ENCODE data around the gene EGLN2.
"Not testable (repeated sequence)": the region's sequence is repeated elsewhere in the genome, so short reads cannot be mapped to it uniquely, and the experiment has no call there.

EGLN2 gene

GRCh38 chr19:40798683-40799557 lies at the start of gene EGLN2:
TSS of gene EGLN2 (plus strand) at chr19:40799191. CDS start at chr19:40800573, 1,382 bp downstream.
- Histone ChIP-seq H3K4me3 (peak within 1 kb of the TSS; percentile 69 to 97 (median 93)), H3K27ac (peak within 1 kb of the TSS; percentile 78 to 99 (median 97))

DNA sequence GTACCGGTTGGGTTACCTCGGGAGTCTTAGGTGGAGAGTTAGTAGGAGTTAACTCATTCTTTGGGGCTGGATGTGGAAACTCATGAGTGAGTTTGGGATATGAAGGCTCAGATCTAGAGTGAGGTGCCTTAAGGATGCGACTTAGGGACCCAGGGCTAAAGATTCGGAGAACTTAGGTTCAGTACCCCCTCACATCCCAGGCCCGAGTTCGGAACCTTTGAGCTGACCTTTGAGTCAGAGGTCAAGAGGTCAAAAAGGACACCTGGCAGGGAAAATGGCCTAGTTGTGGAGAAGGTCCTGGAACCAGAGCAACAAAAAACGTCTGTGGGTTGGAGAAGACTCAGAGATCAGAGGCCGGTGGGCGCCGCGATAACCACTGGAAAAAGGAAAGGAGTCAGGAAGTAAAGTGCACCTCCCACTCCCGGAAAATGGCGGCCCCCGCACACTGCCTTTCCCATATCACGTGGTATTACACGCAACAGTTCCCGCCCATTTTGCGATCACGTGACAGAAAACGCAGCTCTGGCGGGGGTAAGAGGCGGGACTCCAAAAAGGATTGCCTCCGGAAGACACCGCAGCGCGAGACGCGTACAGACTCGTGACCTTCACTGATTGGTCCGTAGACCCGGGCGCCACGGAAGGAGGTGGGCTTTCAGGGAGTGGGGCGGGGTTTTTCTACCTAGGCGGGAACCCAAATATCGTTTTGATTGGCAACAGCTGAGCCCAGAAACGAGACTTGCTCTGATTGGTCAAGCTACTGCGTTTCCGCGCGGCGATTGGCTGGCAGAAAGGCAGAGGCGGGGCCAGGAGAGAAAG lies 48.7 kb upstream of the EGLN2 start, which contains the start of gene ACTMAP:
TSS of gene ACTMAP (minus strand) at position 420 of the 816 bp plus-strand sequence. CDS start 674 bp downstream, outside the sequence.
- H3K4me3 ChIP-seq: peak within 1 kb of the TSS; percentile 61 to 82 (median 70)
- peak within 1 kb of the TSS; percentile 69 to 98 (median 95) for H3K27ac ChIP-seq

DNA sequence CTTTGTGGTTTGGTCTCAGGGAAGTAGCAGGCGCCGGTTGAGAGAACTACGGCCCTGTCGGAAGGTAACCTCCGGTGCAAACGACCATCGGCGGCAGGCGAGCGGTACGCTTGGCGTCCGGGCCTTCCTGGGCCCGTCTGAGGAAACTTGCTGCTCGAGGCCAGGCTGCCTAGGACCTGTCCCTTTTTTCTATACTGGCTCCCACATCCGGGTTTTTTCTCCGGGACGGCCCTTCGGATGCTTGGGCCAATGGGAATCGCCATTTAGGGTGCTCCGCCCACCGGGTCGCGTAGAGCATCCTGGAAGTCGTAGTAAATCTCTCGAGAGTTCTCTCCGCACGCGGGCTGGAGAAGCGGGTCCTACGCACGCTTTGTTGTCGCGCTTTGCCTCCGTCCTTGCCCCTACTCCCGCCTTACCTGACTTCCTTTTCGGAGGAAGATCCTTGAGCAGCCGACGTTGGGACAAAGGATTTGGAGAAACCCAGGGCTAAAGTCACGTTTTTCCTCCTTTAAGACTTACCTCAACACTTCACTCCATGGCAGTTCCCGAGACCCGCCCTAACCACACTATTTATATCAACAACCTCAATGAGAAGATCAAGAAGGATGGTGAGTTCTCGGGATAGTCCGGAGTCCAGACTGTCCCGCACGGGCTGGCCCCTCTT lies 48.0 kb upstream of the EGLN2 start, which contains the start of gene SNRPA:
TSS of gene SNRPA (plus strand) at position 330 of the 664 bp plus-strand sequence. CDS start at position 536, 206 bp downstream.
- H3K4me3 ChIP-seq: peak within 1 kb of the TSS; percentile 61 to 82 (median 70)
- H3K27ac ChIP-seq: peak within 1 kb of the TSS; percentile 69 to 98 (median 95)

DNA sequence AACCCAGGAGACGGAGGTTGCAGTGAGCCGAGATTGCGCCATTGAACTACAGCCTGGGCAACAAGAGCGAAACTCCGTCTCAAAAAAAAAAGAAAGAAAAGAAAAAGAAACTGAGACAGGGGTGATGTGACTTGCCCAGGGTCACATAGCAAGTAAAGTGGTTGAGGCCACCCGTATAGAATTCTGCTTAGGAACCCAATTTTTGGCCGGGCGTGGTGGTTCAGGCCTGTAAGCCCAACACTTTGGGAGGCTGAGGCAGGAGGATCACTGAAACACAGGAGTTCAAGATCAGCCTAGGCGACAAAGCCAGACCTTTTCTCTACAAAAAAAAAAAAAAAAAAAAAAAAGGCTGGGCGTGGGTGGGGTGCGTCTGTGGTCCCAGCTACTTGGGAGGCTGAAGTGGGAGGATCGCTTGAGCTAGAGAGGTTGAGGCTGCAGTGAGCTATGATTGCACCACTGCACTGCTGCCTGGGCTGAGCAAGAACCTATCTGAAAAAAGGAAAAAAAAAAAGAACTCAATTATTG lies 46.7 kb upstream of the EGLN2 start:
- Histone ChIP-seq H3K4me3 (peak overlapping the region; percentile 61 to 82 (median 70)), H3K27ac (peak overlapping the region in 19 of 21 experiments; percentile 76 to 98 (median 91))

GRCh38 chr19:40754611-40755247 lies 44.3 kb upstream of the EGLN2 start:
- peak overlapping the region in 1 of 7 experiments; percentile 17 for H3K4me3 ChIP-seq
- H3K27ac ChIP-seq: peak overlapping the region in 16 of 21 experiments; percentile 11 to 83 (median 50)

- Histone ChIP-seq H3K27ac (peak overlapping the region in 5 of 21 experiments; percentile 4 to 83 (median 39)), H3K4me3 (no peak overlapping the region)
Measured at GRCh38 chr19:40755248-40755624, 43.8 kb upstream of the EGLN2 start.

DNA sequence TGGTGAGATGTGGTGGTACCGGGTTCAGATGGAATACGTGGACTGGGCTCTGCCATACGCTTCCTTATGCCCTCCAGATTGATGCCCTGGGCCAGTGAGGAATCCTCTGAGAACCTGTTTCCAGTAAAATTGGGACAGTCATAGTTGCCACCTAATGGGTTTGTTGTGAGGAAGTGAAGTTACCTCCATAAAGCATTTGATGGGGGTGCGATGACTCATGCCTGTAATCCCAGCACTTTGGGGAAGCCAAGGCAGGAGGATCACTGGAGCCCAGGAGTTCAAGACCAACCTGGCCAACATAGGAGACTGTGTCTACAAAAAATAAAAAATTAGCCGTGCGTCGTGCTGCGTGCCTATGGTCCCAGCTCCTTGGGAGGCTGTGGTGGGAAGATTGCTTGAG lies 43.2 kb upstream of the EGLN2 start:
- no peak overlapping the region for H3K4me3 ChIP-seq
- H3K27ac ChIP-seq: peak overlapping the region in 4 of 21 experiments; percentile 4 to 83 (median 26)

GRCh38 chr19:40756502-40757110 lies 42.4 kb upstream of the EGLN2 start:
- Histone ChIP-seq H3K27ac (peak overlapping the region in 3 of 21 experiments; percentile 9 to 21 (median 13)), H3K4me3 (no peak overlapping the region)

DNA sequence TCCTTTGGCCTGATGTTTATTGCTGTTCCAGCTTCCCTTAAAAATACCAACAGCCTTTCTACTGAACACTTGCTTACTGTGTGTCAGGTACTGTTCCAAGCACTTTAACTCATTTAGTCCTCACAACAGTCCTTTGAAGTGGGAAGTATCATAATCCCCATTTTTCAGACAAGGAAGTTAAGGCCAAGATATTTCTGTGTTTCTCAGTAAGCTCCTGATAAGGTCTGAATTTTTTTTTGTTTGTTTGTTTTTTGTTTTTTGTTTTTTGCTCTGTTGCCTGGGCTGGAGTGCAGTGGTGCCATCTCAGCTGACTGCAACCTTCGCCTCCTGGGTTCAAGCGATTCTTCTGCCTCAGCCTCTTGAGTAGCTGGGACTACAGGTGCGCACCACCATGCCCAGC lies 40.5 kb upstream of the EGLN2 start:
- H3K4me3 ChIP-seq: no peak overlapping the region
- no peak overlapping the region for H3K27ac ChIP-seq

- H3K27ac ChIP-seq: peak overlapping the region in 1 of 21 experiments; percentile 7
Measured at GRCh38 chr19:40759352-40759751, 39.6 kb upstream of the EGLN2 start.

DNA sequence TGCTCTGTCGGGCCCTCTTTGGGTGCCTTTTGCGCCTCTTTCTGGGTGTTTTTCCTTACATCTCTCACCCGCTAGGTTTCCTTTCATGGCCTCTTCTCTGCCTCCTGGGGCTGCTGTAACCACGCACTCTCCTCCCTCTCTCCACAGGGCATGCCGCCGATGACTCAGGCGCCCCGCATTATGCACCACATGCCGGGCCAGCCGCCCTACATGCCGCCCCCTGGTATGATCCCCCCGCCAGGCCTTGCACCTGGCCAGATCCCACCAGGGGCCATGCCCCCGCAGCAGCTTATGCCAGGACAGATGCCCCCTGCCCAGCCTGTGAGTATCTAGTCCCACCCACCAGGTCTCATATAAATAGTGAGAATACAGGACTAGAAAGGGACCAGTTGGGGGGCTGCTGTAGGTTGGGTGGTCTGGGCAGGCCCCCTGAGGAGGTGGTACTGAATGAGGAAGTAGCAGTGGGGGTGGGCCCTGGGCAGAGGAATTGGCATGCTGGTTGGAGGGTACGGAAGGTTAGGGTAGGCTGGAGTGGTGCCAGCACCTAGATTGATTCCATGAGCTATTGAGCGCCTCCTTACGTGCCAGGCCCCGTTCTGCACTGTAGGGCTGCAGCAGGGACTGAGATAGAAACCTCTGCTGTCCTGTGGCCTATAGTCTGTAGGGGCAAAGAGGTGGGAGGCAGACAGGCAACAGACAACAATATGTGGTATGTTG lies 36.1 kb upstream of the EGLN2 start:
- peak overlapping the region in 8 of 21 experiments; percentile 10 to 75 (median 20) for H3K27ac ChIP-seq

More at GRCh38 chr19:40759352-40759751, 39.6 kb upstream of the EGLN2 start:
- H3K4me3 ChIP-seq: no peak overlapping the region

DNA sequence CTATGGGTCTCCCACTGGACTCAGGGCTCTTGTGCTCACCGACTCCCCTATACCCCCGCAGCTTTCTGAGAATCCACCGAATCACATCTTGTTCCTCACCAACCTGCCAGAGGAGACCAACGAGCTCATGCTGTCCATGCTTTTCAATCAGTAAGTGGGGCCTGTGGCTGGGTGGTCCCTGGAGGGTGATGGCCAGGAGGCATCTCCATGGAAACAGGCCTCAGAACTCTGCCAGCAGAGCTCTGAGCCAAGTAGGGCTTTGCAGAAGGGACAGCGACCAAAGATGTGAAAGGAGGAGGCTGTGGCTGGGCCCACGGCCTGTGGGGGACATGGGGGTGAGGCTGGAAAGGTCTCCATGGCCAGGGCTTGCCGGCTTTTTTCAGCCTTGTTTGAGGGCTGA lies 35.5 kb upstream of the EGLN2 start:
- no peak overlapping the region for H3K4me3 ChIP-seq
- peak overlapping the region in 1 of 21 experiments; percentile 22 for H3K27ac ChIP-seq

More for the DNA sequence above, 36.1 kb upstream of the EGLN2 start:
- no peak overlapping the region for H3K4me3 ChIP-seq

GRCh38 chr19:40763963-40764362 lies 35.0 kb upstream of the EGLN2 start:
- no peak overlapping the region for H3K4me3 ChIP-seq
- H3K27ac ChIP-seq: no peak overlapping the region

DNA sequence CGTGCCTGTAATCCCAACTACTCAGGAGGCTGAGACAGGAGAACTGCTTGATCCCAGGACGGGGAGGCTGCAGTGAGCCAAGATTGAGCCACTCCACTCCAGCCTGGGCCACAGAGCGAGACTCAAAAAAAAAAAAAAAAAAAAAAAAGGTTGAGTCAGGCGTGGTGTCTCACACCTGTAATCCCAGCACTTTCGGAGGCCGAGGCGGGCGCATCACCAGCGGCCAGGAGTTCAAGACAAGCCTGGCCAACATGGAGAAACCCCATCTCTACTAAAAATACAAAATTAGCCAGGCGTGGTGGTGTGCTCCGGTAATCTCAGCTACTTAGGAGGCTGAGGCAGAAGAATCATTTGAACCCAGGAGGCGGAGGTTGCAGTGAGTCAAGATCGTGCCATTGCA lies 32.6 kb upstream of the EGLN2 start:
- H3K27ac ChIP-seq, H3K4me3 ChIP-seq: not testable (repeated sequence)

DNA sequence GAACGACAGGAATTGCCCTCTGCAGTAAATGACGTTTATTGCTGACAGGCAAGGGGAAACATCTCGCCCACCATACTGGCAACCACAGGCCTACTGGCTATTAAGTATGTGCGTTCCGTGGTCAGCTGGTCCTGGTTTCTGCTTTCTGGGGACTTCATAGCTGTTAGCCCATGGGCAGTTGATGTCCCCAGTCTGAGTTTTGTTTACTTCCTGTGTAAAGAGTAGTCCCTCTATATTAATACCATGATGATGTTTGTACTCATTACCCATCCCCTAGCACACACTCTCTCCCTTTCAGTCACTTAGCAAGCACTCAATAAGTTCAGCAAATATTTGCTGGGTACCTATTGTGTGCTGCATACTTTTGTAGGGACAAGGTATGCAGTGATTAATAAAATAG lies 30.1 kb upstream of the EGLN2 start:
- H3K4me3 ChIP-seq: no peak overlapping the region
- no peak overlapping the region for H3K27ac ChIP-seq

GRCh38 chr19:40771101-40771862 lies 27.7 kb upstream of the EGLN2 start:
- H3K4me3 ChIP-seq, H3K27ac ChIP-seq: not testable (repeated sequence)

All from skin epidermis (tissue), 12 donors.